ENCODE results near the gene SEPTIN3.
A peak's percentile ranks its signal among the peaks of the same experiment; 100 is the strongest.

Gene SEPTIN3

DNA sequence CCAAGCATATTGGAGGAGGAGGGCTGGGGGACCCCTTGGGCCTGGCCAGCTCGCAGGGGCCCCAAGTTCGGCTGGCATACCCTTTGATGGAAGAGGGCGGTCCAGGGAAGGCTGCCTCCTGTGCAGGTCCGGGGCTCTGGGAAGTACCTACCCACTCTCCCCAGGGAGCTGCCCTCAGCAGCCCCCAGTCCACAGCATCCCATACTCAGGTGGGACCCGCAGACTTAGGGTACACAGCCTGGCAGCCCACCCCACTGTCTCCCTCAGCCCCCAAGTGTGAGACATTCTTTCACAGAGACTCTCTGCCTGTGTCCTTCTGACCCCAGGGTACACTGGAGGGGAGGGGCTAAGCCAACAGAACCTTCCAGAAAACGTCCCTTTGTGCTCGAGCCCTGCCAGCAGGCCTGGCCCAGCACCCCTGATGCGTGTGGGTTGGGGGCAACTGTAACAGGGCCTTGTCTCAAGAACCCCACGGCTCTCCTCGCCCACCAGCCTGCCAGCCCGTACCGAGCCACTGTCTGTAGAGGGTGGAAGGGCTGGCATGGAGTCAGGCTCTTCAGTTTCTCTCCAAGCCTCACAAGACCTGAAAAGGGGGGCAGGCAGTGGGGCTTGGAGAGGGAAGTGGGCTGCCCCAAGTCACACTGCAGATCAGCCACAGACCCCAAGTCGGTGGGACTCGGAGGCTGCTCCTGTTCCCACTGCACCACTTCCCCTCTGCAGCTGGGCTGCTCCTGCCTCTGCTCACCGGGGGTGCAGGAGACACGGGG lies 35.6 kb upstream of the SEPTIN3 start:
- ChIA-PET CTCF (no interaction called here), POLR2A (ENCODE audit: low non-redundant PET) (no interaction called here)
- H3K27ac ChIP-seq, result peak overlapping the region; percentile 7; the same call in 1 of the 2 replicates
- TF ChIP-seq, protein P1, sequence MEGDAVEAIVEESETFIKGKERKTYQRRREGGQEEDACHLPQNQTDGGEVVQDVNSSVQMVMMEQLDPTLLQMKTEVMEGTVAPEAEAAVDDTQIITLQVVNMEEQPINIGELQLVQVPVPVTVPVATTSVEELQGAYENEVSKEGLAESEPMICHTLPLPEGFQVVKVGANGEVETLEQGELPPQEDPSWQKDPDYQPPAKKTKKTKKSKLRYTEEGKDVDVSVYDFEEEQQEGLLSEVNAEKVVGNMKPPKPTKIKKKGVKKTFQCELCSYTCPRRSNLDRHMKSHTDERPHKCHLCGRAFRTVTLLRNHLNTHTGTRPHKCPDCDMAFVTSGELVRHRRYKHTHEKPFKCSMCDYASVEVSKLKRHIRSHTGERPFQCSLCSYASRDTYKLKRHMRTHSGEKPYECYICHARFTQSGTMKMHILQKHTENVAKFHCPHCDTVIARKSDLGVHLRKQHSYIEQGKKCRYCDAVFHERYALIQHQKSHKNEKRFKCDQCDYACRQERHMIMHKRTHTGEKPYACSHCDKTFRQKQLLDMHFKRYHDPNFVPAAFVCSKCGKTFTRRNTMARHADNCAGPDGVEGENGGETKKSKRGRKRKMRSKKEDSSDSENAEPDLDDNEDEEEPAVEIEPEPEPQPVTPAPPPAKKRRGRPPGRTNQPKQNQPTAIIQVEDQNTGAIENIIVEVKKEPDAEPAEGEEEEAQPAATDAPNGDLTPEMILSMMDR (conservative IDR thresholded peaks at IDR 0.05; ENCODE audit: low read depth), result no peak
- DNase-seq (ENCODE audit: low spot score), result no peak

DNA sequence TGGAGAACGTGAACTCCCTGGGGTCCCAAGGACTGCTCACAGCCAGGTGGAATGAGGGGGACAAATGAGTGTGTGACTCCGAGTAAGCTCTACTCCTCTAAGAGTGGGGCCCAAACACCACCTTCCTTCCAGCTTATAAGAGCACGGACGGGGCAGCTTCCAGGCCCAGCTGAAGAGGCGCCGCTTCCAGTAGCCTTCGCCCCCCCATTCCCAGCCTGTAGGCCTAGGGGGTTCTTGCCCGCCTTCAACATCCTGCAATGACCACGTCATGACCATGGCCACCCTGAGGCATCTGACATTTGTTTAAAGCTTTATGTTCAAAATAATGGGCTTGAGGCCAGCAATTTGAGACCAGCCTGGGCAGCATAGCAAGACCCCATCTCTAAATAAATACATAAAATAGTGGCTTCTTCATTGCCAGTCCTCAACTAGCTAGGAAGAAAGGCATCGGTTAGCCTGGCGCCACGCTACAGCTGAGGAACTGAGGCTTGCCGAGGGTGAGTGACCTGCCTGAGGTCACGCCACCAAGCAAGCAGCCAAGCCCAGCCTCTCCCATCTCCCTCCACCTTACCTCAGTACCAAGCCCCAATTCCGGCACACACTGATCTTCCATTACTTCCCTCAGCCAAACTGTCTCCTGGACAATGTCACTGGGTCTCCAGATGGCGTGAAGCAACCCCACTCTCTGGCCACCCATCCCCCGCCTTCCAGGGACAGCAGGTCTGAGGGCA lies 34.8 kb upstream of the SEPTIN3 start:
- peak overlapping the region; percentile 39; the same call in 1 of the 2 replicates for H3K27ac ChIP-seq
- ChIA-PET POLR2A (ENCODE audit: low non-redundant PET) (no interaction called here), CTCF (no interaction called here)
- TF ChIP-seq, protein P1 (conservative IDR thresholded peaks at IDR 0.05; ENCODE audit: low read depth), result no peak
- no peak for DNase-seq (ENCODE audit: low spot score)

DNA sequence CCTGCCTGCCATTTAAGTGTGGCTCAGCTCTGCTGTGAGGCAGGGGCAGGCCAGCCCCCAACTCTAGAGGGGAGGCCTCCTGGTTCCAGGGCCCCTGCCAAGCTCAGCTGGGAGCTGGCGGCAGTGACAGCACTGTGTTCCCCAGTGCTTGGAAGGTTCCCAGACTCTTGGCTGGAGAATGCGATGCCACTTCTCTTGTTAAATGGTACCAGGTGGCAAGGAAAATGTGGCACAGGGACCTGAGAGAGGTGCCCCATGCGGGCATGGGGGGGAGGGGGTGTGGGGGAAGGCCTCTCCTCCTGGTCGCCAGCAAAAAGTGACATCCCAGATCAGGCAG lies 34.3 kb upstream of the SEPTIN3 start:
- POLR2A ChIA-PET (ENCODE audit: low non-redundant PET), result no interaction called here
- H3K27ac ChIP-seq, result peak overlapping the region; percentile 39; the same call in 1 of the 2 replicates
- TF ChIP-seq, protein P1 (conservative IDR thresholded peaks at IDR 0.05; ENCODE audit: low read depth), result no peak
- CTCF ChIA-PET, result no interaction called here
- no peak for DNase-seq (ENCODE audit: low spot score)

DNA sequence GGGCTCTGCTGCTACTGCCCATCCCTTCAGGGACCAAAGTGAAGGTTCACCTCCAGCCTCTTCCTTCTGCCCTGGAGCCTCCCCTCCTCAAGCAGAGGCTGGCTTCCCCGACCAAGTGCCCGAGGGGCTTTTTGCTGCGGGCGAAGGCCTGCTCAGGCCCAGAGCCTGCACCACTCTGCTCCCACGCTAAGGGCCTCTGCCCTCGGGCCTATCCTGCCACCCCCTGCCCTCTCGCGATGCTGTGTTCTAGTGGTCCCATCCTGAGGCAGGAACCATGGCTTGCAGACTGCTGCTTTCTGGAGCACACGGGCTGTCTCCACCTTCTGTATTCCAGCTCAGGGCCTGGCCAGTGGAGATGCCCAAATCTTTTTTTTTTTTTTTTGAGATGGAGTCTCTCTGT lies 33.7 kb upstream of the SEPTIN3 start:
- DNase-seq (ENCODE audit: low spot score), result no peak
- H3K27ac ChIP-seq, result peak overlapping the region; percentile 39
- ChIA-PET POLR2A (ENCODE audit: low non-redundant PET) (no interaction called here), CTCF (no interaction called here)
- TF ChIP-seq, protein P1 (conservative IDR thresholded peaks at IDR 0.05; ENCODE audit: low read depth), result no peak

DNA sequence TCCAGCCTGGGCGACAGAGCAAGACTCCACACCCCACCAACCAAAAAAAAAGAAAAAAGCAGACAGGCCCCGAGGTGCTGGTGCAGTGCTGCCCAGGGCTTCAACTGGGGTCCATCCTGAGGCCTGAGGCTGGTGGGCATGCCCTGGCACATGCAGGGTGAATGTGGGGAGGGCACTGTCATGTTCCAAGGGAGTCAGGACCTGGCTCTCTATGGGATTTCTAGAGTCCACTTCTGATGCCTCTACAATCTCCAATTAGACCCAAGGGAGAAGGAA lies 32.4 kb upstream of the SEPTIN3 start:
- POLR2A ChIA-PET (ENCODE audit: low non-redundant PET), result no interaction called here
- TF ChIP-seq, protein P1 (conservative IDR thresholded peaks at IDR 0.05; ENCODE audit: low read depth), result no peak
- no peak for DNase-seq (ENCODE audit: low spot score)
- peak overlapping the region; percentile 39 for H3K27ac ChIP-seq
- CTCF ChIA-PET, result no interaction called here

DNA sequence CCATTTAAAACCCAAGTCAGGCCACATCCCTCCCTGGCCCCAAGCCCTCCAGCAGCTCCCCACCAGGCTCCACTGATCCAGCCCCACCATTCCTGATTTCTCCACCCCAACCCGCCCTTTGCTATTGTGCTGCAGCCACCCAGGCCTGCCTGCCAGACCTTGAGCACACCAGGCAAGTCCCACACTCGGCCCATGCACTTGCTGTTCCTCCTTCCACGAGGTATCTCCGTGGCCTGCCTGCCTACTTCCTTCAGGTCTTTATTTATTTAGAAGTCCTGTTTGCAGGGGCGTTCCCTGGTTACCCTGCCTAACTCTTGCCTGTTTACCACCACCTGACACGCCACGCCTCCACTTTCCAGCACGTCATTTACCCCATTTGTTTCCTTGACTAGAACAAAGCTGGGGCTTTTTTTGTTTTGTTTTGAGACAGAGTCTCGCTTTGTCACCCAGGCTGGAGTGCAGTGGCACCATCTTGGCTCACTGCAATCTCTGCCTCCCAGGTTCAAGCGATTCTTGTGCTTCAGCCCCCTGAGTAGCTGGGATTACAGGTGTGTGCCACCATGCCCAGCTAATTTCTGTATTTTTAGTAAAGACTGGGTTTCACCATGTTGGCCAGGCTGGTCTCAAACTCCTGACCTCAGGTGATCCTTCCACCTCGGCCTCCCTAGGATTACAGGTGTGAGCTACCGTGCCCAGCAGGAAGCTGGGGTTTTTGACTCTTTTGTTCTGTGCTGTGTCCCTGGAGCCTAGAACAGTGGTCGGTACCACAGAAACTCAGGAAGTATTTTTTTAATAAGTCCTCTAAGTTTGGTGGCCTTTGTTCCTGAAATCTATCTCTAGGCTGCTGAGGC lies 29.0 kb upstream of the SEPTIN3 start:
- peak overlapping the region; percentile 80 for H3K27ac ChIP-seq
- no peak for DNase-seq (ENCODE audit: low spot score)
- TF ChIP-seq, protein P1 (conservative IDR thresholded peaks at IDR 0.05; ENCODE audit: low read depth), result no peak
- ChIA-PET POLR2A (ENCODE audit: low non-redundant PET) (no interaction called here), CTCF (interaction anchor here (0.7 to 1.7 kb wide), 7 partner anchors 15 to 1829 kb away, joined by 3 to 7 read pairs (median 4); partner anchors contain the start of gene MEI1)
